Measurements from ENCODE around the gene ATP2A2.
"Not testable (repeated sequence)": the region's sequence is repeated elsewhere in the genome, so short reads cannot be mapped to it uniquely, and the experiment has no call there.

The ATP2A2 gene

GRCh38 chr12:110280779-110281548, at the start of gene ATP2A2:
TSS of gene ATP2A2 (plus strand) at chr12:110281247. CDS start at chr12:110281790, 543 bp downstream.
- DNase-seq, result no peak

- DNase-seq, result no peak
These were observed 47.7 kb upstream of the ATP2A2 start for GRCh38 chr12:110233212-110233903.

DNA sequence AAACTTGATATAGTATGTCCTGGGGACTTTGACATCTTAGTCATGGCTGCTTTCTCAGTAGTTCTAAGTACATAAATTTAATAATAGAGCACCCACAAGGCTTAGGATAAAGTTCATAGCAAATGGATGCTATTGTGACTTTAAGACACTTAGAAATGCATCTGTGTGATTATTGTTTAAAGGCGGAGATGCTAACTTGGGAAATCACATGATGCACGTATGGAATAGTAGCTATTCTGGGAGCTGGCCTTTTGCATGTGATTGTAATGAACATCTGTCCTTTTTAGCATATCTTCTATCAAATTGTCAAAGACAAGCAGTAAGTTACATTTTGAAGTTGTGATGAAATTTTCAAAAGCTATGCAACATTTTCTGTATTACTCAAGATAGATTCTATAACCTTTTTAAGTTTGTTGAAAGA, 46.7 kb upstream of the ATP2A2 start:
- DNase-seq, result no peak

GRCh38 chr12:110234755-110235154, 46.3 kb upstream of the ATP2A2 start:
- DNase-seq, result no peak

- no peak for DNase-seq
These were observed 45.7 kb upstream of the ATP2A2 start for GRCh38 chr12:110235383-110235782.

- no peak for DNase-seq
These were observed 37.8 kb upstream of the ATP2A2 start for GRCh38 chr12:110243227-110243626.

DNA sequence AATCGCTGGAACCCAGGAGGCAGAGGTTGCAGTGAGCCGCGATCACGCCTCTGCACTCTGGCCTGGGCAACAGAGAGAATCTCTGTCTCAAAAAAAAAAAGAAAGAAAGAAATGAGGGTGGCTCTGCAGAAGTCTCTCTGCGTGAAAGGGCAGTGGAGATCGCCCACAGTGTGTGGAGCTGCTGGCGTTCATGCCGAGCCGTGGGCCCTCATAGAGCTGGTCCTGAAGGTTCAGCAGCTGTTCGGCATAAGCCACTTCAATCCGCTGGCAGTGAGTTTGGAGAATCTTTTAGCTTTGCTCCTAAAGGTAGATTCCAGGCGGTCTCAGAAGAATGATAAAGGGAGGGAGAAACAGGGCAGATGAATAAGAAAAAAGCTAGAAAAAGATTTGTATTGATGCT, 36.7 kb upstream of the ATP2A2 start:
- no peak for DNase-seq

- no peak for DNase-seq
These were observed 36.2 kb upstream of the ATP2A2 start for GRCh38 chr12:110244829-110245228.

DNA sequence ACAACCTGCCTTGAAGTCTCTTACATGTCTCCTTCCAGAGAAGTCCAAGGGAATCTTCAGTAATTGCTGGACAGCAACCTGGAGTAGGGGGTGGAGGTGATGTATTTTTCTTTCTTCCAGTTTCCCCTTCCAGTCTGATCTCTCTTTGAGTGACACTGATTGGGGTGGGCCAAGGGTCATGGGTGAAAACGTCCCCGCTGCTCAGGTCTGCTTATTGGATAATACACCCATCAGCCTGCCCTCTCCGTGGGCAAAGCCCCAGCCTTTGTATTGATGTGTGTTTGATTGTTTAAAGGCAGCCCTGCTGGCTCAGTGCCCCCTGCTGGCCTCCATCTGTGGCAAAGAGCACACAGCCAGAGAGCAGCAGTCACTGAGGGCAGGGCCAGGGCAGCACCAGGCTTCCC, 35.7 kb upstream of the ATP2A2 start:
- no peak for DNase-seq

DNA sequence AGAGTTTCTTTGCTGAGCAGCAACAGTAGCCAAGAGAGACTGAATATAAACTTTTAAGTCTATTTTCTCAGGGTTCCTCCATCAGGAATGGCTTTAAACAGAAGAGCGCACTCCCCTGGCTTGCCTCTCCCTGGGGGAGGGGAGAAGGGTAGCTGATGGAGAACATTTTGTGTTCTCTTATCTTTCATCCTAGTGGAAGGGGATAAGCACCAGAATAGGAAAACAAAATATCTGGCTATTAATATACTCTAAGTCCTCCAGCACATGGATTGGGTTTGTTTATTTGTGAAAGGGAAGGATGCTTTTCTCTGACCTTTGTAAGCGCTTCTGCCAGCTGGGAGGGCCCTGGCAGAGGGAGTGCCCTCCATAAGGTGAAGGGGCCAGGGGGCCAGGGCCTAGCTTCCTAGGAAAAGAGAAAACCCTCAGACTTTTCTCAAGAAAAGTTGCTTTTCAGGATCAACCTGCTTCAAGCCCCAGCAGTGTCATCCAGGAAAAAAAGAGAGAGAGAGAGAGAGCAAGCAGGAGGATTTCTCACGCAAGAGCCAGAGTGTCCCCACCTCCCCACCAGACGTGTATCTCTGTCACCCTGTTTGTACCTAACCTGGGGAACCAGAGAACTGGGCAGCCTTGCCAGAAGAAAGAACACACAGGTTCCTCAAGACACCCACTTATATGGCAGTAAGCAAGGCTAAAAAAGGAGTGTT, 34.3 kb upstream of the ATP2A2 start:
- no peak for DNase-seq

DNA sequence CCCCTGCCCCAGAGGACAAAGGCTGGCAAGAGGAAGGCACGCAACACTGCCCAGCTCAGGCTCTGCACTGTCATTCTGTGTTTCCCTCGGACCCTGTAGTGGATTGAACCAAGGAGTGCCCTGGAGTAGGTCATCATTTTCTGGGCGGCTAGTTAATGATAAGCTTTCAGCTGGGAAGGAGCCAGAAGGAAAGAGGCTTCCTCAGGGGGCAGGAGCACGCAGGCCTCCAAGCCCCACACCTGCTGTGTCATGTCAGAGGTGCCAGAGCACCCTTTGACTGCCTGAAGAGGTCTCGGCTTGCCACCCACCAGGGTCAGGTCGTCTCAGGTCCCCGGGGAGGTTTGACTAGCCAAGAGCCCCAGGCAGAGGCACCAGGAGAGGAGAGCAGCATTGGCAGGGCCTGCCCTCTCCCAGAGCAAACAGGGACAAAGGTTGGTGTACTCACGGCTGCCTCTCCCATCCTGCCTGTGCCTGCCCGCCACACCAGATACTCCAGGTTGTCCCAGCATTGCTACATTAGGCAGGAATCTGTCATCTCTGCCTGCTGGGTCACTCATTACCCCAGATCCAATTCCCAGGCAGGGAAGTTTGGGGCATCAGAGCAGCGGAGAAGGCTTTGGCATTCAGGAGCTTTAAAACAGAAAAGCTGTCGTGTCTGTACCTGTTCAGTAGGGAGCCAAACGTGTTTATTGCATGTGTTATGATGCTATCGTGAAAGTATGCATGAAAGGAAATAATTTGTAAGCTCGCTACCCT, 33.5 kb upstream of the ATP2A2 start:
- DNase-seq, result no peak

- no peak for DNase-seq
These were observed 33.0 kb upstream of the ATP2A2 start for GRCh38 chr12:110248096-110248447.

DNA sequence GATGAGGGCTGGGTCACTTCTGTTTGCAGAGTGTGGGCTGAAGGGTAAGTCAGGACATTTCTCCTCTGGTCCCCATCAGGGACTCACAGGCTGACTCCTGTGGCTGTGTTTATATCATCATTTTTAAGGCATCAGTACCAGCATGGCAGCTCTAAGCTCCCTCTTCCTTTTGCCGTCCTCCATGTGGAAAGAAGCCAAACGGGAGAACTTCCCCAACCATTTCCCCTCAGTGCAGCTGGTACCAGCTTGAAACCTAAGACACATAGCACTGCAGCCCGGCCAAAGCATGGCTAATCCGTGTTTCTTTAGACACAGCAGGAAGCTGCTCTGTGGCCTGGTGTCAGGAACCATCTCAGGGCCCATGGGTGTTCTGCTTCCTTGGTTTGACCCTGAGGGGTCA, 31.9 kb upstream of the ATP2A2 start:
- no peak for DNase-seq

GRCh38 chr12:110249716-110250225, 31.3 kb upstream of the ATP2A2 start:
- no peak for DNase-seq

- DNase-seq, result no peak
These were observed 29.7 kb upstream of the ATP2A2 start for GRCh38 chr12:110251381-110251780.

DNA sequence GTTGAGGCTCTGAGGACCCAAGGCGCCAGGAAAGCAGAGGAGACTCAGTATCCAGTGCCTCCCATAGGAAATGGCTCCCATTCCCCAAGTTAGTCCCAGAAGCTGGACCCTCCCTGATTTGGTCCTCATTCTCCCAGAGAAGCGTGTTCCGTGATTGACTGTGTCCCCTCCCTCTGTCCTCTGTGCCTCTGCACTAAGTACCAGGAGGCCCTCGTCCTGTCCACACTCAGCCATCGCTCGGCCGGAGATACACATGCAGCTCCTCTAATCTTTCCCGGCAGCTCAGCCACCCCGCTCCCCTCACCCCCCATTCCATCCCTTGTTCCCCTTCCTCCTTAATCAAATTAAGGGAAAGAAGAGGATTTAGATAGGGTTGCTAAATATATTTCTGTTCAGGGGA, 28.3 kb upstream of the ATP2A2 start:
- DNase-seq, result no peak

GRCh38 chr12:110253176-110253575, 27.9 kb upstream of the ATP2A2 start:
- no peak for DNase-seq

DNA sequence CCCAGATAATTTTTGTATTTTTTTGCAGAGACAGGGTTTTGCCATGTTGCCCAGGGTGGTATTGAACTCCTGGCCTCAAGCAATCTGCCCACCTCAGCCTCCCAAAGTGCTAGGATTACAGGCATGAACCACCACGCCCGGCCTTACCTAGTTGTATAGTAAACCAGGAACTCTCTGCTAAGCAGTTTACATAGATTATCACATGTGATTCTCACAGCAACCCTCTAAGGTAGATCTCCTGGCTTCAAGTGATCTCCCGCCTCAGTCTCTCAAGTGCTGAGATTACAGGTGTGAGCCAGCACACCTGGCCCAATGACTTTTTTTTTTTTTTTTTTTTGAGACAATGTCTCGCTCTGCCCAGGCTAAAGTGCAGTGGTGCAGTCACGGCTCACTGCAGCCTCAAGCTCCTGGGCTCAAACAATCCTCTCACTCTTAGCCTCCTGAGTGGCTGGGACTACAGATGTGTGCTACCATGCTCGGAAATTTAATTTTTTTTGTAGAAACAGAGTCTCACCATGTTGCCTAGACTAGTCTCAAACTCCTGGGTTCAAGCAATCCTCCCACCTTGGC, 26.0 kb upstream of the ATP2A2 start:
- DNase-seq, result no peak

DNA sequence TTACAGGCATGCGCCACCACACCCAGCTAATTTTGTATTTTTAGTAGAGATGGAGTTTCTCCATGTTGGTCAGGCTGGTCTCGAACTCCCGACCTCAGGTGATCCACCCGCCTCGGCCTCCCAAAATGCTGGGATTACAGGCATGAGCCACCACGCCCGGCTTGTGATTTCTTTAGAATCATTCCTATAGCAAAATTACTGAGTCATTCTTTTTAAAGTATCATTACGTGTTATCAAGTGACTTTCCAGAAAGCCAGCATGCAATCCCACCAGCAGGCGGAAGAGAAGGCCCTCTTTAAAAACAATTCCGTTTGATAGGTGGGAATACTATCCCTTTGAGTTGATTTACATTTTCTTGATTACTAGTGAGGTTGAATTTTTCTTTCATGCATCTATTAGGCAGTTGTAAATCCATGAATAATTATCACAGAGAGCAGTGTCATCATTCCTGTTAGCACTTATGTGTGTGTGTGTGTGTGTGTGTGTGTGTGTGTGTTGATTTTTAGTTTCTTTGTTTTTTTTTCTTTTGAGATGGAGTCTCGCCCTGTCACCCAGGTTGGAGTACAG, 25.1 kb upstream of the ATP2A2 start:
- DNase-seq, result not testable (repeated sequence)

GRCh38 chr12:110256780-110257431, 24.1 kb upstream of the ATP2A2 start:
- no peak for DNase-seq

- DNase-seq, result no peak
These were observed 22.6 kb upstream of the ATP2A2 start for GRCh38 chr12:110258466-110258865.

Data from cortex of kidney (tissue), 1 donor.